ENCODE data around the gene ACTG1. TPM values are rescaled to one million over a fixed set of nuclear protein-coding genes. Genes with fewer than 3 reads are reported as not detected.

Gene ACTG1
- total and polyA plus RNA-seq, 9 of the 15 experiments (the other 6 are each of a cell fraction or from before 2014, with no cell fraction given): 224 to 1,775 (median 568) TPM

DNA sequence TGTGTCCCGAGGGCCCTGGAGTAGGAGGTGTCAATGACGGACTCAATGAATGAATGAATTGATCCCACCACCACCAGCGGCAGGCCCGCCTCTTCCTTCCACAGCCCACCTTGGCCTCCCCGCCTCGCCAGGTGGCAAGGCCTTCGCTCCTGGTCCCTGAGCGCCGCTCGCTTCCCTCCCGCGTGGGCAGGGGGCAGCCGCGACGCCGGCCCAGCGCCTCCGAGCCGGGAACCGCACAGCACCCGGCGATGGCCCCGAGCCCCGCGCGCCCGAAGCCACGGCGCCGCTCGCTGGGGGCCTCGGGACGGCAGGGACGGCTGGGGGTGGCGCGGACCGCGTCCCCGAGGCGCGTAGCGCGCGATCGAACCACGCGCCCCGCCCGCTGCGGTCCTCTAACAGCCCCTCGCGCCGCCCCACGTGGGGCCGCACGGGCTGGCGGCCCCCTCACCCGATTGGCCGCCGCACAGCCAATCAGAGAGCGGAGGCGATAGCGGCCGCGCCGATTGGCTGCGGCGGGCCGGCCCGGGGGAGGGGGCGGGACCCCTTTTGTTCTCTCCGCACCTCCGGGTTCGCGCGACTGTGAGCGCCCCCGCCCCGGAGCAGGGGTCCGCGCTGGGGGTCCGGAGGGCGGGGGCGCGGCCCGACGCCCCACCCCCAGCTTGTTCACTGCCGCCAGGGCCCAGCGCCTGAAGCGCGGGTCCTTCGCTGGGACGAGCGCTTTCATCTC, 31.4 kb downstream of the ACTG1 start (continued):
- TF ChIP-seq, protein P1, sequence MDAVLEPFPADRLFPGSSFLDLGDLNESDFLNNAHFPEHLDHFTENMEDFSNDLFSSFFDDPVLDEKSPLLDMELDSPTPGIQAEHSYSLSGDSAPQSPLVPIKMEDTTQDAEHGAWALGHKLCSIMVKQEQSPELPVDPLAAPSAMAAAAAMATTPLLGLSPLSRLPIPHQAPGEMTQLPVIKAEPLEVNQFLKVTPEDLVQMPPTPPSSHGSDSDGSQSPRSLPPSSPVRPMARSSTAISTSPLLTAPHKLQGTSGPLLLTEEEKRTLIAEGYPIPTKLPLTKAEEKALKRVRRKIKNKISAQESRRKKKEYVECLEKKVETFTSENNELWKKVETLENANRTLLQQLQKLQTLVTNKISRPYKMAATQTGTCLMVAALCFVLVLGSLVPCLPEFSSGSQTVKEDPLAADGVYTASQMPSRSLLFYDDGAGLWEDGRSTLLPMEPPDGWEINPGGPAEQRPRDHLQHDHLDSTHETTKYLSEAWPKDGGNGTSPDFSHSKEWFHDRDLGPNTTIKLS (IDR thresholded peaks at IDR 0.05; ENCODE audit: borderline replicate concordance, low read depth): peak; percentile 89
- TF ChIP-seq TEAD4 (IDR thresholded peaks at IDR 0.05; ENCODE audit: low read length) (no peak), TEAD4 (CRISPR knock-in tag; IDR thresholded peaks at IDR 0.05; ENCODE audit: borderline replicate concordance) (no peak), TGIF2 (CRISPR knock-in tag; IDR thresholded peaks at IDR 0.05) (0 out of 2 replicates have a peak, but pooled peaks have one; percentile 41), POLR2G (IDR thresholded peaks at IDR 0.05; ENCODE audit: low read depth, low read length) (peak; percentile 83), PYGO2 (tag; IDR thresholded peaks at IDR 0.05) (no peak), RBBP5 (IDR thresholded peaks at IDR 0.05; ENCODE audit: borderline replicate concordance, insufficient read depth, low read length, poor library complexity, severe bottlenecking) (peak; percentile 41), CXXC5 (CRISPR knock-in tag; IDR thresholded peaks at IDR 0.05) (peak; percentile 95), ZNF263 (CRISPR knock-in tag; IDR thresholded peaks at IDR 0.05; ENCODE audit: borderline replicate concordance) (0 out of 2 replicates have a peak, but pooled peaks have one; percentile 16), SMAD4 (CRISPR knock-in tag; conservative IDR thresholded peaks at IDR 0.05) (peak; percentile 71; the same call in 1 of the 2 replicates), ZNF583 (CRISPR knock-in tag; IDR thresholded peaks at IDR 0.05) (0 out of 2 replicates have a peak, but pooled peaks have one; percentile 54), RBM25 (IDR thresholded peaks at IDR 0.05; ENCODE audit: low read depth, low read length, severe bottlenecking) (peak; percentile 100), CHD2 (IDR thresholded peaks at IDR 0.05; ENCODE audit: low read depth, low read length) (peak; percentile 76), SAP30 (IDR thresholded peaks at IDR 0.05; ENCODE audit: borderline replicate concordance, insufficient read depth, low read depth, low read length, poor library complexity, severe bottlenecking) (peak; percentile 84), RB1 (IDR thresholded peaks at IDR 0.05; ENCODE audit: low read depth) (peak; percentile 73), ZNF431 (CRISPR knock-in tag; IDR thresholded peaks at IDR 0.05) (peak; percentile 78; the same call in 1 of the 2 replicates)
- TF ChIP-seq, protein P2, sequence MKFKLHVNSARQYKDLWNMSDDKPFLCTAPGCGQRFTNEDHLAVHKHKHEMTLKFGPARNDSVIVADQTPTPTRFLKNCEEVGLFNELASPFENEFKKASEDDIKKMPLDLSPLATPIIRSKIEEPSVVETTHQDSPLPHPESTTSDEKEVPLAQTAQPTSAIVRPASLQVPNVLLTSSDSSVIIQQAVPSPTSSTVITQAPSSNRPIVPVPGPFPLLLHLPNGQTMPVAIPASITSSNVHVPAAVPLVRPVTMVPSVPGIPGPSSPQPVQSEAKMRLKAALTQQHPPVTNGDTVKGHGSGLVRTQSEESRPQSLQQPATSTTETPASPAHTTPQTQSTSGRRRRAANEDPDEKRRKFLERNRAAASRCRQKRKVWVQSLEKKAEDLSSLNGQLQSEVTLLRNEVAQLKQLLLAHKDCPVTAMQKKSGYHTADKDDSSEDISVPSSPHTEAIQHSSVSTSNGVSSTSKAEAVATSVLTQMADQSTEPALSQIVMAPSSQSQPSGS (CRISPR knock-in tag; IDR thresholded peaks at IDR 0.05): no peak
- TF ChIP-seq, protein P3, sequence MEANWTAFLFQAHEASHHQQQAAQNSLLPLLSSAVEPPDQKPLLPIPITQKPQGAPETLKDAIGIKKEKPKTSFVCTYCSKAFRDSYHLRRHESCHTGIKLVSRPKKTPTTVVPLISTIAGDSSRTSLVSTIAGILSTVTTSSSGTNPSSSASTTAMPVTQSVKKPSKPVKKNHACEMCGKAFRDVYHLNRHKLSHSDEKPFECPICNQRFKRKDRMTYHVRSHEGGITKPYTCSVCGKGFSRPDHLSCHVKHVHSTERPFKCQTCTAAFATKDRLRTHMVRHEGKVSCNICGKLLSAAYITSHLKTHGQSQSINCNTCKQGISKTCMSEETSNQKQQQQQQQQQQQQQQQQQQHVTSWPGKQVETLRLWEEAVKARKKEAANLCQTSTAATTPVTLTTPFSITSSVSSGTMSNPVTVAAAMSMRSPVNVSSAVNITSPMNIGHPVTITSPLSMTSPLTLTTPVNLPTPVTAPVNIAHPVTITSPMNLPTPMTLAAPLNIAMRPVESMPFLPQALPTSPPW (CRISPR knock-in tag; IDR thresholded peaks at IDR 0.05): peak; percentile 78
- TF ChIP-seq, protein P4, sequence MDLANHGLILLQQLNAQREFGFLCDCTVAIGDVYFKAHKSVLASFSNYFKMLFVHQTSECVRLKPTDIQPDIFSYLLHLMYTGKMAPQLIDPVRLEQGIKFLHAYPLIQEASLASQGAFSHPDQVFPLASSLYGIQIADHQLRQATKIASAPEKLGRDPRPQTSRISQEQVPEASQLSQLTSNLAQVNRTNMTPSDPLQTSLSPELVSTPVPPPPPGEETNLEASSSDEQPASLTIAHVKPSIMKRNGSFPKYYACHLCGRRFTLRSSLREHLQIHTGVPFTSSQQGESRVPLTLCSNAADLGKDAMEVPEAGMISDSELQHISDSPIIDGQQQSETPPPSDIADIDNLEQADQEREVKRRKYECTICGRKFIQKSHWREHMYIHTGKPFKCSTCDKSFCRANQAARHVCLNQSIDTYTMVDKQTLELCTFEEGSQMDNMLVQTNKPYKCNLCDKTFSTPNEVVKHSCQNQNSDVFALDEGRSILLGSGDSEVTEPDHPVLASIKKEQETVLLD (IDR thresholded peaks at IDR 0.05): no peak
- TF ChIP-seq, protein P5, sequence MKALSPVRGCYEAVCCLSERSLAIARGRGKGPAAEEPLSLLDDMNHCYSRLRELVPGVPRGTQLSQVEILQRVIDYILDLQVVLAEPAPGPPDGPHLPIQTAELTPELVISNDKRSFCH (CRISPR knock-in tag; IDR thresholded peaks at IDR 0.05): no peak
- TF ChIP-seq, protein P5 (tag; IDR thresholded peaks at IDR 0.05): peak; percentile 93

Data from K562 (cell line).